GM19463 (cell line): Measurements from ENCODE around the gene SLC22A15.
"Not testable (repeated sequence)": the region's sequence is repeated elsewhere in the genome, so short reads cannot be mapped to it uniquely, and the experiment has no call there.

Experiments used
- ATAC-seq: cut with Tn5 transposase; IDR thresholded peaks from one replicate; pipeline ENCODE4 v1.9.1; 2021; ENCODE audit warnings: mild to moderate bottlenecking, moderate library complexity; ENCODE audit not compliant: unreplicated experiment

SLC22A15 gene

DNA sequence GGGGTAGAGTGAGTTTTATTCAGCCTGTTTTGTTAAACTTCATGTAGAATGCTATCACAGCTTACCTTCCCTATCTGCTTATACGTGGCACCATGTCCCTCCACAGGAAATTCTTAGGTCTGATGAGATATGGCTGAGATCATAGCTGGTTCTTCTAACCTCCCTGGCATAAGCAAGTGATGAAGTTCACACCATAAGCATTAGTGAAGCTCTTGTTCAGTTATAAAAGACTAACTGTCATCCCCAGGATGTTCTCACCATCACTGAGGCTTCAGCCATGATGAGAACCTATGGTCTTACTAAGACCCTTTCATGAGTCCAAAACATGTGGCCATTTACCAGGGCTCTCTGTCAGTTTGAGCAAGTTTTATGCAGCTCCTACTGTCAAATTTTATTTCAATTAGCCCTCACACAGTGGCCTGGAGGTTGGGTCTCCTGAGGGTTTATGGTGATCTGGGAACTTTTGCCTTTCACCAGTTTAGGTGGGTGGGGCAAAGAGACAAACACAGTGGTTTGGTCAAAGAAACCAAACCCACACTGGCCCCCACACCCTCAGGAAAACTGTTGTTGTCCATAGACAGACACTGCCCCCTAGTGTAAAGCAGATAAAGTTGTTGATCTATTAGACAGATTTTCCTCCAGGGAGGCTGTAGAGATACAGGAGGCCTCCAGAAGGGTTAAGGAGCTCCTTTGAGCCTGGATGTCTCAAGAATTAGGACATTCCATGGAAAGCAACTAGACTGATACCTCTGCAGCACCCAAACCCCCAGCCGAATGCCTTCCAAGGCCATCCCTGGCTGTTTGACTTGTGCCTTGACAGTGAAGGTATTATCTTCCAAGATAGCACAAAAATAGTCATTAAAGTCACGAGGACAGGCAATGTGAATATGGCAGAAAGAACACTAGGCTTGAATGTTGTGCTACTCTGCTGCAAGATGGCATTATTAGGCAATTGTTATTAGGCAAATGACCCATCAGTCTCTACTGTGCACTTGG, 5.0 kb downstream of the SLC22A15 start:
- ATAC-seq = peak; percentile 37

DNA sequence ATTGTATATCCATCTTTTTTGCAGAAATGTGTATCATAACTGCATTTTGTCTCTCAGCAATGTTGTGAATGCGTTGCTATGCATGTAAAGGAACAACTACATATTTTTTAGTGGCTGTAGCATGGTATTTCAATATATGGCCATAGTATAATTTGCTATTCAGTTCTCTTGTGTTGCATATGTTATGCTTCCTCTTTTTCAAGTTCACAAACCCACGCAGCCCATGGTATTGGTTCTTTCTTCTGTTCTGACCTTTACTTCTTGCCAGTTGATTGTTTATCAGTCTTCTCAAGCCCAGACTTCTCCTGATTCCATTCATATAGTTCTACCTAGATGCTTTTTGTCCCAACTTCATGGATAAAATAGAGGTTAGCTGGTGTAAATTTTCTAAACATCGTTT, 6.1 kb downstream of the SLC22A15 start:
- peak; percentile 53 for ATAC-seq

- ATAC-seq = no peak
Measured at GRCh38 chr1:115983584-115983983, 7.3 kb downstream of the SLC22A15 start.

DNA sequence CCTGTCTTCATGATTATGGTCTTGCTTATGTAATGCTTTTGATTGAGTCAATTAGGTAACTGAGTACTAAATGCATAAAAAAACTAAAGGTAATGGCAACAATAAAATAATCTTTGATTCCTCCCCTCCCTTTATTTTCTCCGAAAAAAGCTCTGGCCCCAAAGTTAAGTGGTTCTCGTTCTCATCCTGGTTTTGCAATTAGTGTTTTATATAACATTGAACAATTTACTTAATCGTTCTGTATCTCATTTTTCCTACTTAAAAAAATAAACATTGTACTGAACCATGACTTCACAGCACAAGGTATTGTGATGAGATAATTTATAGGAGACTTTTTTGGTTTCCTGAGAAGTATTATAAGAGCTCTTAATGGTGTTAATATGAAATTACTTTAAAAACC, 11.3 kb downstream of the SLC22A15 start:
- no peak for ATAC-seq

- ATAC-seq = no peak
Measured at GRCh38 chr1:115988953-115989352, 12.6 kb downstream of the SLC22A15 start.

- ATAC-seq = no peak
Measured at GRCh38 chr1:115989699-115990098, 13.4 kb downstream of the SLC22A15 start.

GRCh38 chr1:115991909-115992308, 15.6 kb downstream of the SLC22A15 start:
- no peak for ATAC-seq

DNA sequence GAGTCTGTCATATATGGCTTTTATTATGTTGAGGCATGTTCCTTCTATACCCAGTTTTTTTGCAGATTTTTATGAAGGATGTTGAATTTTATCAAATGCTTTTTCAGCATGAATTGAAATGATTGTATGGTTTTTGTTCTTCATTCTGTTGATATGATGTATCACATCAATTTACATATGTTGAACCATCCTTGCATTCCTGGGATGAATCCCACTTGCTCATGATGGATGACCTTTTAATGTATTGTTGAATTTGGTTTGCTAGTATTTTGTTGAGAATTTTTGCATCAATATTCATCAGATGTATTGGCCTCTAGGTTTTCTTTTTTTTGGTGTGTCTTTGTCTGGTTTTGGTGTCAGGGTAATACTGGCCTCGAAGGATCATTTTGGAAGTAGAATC, 21.6 kb downstream of the SLC22A15 start:
- not testable (repeated sequence) for ATAC-seq

DNA sequence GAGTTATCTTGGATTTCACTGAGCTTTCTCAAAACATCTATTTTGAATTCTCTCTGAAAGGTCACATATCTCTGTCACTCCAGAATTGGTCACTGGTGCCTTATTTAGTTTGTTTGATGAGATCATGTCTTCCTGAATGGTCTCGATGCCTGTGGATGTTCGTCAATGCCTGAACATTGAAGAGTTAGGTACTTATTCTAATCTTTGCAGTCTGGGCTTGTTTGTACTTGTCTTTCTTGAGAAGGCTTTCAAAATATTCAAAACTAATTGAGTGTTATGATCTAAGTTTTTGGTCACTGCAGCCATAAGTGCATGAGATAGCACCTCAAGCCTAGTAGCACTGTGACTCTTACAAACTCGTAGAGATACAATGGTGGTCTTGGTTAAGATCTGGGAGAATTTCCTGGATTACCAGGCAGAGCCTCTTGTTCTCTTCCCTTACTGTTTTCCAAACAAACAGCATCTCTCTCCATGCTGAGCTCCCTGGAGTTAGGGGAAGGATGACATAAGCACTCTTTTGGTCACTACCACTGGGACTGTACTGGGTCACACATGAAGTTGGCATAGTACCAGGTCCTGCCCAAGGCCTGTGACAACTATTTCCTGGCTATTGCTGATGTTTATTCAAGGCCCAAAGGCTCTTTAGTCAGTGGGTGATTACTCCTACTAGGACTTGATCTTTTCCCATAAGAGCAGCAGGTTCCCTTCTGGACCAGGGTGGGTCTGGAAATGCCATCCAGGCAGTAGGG, 25.6 kb downstream of the SLC22A15 start:
- ATAC-seq = no peak

DNA sequence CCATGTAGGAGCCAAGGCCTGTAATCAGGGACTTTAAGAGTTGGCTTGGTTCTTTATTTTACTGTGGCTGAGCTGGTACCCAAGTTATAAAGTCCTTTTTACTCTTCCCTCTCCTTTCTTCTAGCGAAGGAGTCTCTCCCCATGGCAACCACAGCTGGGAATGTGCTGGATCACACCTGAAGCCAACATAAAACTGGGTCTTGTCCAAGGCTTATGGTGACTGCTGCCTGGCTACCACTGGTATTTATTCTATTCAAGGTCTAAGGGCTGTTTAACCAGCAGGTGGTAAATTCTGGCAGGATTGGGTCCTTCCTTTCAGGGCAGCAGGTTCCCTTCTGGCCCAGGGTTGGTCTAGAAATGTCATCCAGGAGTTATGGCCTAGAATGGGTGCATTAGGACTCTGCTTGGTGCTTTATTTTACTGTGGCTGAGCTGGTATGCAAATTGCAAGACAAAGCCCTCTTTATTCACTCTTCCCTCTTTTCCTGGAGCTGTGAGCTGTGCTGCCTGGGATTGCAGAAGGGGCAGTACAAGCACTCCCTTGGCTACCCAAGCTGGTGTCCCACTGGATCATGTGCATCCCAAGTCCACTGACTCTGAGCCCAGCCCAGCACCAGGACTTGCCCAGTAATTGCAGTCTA, 26.6 kb downstream of the SLC22A15 start:
- no peak for ATAC-seq

DNA sequence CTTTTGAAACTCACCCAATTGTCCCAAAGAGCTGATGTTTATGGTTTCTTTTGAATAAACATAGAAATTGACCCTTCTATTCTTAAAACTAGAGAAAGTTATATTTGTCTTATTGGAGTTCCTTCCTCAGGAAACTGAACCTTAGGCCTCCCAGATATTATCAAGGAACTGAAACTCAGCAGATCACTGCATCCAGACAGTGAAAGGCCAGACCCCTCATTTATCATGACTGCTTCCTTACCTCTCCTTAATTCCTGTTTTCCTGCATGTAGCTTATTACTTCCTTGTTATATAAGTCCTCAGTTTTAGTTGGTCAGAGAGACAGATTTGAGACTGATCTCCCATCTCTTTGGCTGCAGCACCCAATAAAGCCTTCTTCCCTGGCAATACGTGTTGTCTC, 27.5 kb downstream of the SLC22A15 start:
- ATAC-seq = no peak

- peak; percentile 96 for ATAC-seq
Measured at GRCh38 chr1:116006486-116006964, 30.2 kb downstream of the SLC22A15 start.

GRCh38 chr1:116008656-116009390, 32.5 kb downstream of the SLC22A15 start:
- ATAC-seq = no peak

DNA sequence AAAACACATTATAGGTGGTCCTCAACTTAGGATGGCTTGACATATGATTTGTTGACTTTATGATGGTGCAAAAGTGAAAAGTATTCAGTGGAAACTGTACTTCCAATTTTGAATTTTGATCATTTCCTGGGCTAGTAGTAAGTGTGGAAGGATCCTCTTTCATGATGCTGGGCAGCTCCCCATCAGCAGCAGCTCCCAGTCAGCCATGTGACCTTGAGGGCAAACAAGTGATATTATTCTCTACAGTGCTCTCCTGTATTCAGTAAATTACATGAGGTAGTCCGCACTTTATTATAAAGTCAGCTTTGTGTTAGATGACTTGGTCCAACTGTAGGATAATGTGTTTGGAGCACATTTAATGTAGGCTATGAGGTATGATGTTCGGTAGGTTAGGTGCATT, 36.4 kb downstream of the SLC22A15 start:
- ATAC-seq = no peak

- ATAC-seq = no peak
Measured at GRCh38 chr1:116015679-116016078, 39.4 kb downstream of the SLC22A15 start.

DNA sequence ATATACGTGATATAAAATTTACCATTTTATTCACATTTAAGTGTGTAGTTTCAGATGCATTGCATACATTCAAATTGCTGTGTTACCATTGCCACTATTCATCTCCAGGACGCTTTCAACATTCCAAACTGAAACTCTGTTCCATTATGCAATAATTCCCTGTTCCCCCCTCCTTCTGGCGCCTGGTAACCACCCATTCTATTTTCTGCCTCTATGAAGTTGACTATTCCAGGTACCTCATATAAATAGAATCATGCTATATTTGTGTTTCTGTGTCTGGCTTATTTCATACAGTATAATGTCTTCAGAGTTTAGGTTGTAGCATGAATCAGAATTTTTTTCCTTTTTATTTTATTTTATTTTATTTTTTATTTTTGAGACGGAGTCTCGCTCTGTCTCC, 41.7 kb downstream of the SLC22A15 start:
- ATAC-seq = no peak

DNA sequence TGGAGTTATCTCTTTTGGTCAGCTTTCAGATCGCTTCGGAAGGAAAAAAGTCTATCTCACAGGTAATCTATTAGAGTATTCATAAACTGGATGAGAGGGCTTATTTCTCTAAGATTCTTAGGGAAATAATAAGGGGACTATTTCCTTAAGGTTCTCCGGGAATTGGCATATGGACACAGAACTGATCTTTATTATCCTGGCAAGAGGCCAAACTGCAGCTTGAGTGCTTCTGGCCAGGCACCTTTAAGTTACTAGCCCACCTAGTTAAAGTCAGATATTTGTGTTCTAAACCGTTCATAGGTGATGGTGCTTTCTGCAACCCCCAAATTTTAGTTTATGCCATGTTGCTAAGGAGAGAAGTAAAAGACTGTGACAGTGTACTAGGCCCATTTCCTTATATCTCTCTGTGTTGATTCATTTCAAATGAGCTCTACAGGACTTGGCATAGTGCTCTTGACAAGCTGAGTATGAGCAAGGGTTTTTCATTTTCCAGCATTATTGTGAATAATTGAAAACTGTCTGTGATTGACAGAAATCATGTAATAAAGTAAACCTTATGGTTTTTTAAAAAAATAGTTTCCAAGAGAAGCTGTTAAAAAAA, 43.4 kb downstream of the SLC22A15 start:
- ATAC-seq = no peak

DNA sequence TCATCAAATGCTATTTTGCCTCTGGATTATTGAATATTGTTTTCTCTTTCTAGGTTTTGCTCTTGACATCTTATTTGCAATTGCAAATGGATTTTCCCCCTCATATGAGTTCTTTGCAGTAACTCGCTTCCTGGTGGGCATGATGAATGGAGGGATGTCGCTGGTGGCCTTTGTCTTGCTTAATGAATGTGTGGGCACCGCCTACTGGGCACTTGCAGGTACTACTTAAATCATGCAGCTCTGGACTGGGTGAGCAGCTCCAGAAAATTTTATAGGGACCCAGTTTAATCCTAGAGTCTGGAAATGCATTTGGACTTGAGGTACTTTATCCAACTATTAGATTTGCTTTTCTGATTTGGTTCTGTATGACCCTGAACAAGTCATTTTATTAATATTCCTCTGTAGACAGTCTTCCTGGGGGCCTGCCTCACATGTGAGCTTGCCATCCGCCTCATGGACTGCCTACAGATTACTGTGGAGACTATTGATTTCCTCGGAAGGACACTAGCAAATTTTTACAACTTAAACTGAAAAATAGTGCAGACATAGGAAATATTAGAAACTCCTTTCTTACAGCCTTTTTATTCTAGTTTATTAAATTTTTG, 44.5 kb downstream of the SLC22A15 start:
- ATAC-seq = peak; percentile 89

GRCh38 chr1:116024626-116025025, 48.3 kb downstream of the SLC22A15 start:
- ATAC-seq = no peak

- ATAC-seq = no peak
Measured at GRCh38 chr1:116026631-116027030, 50.3 kb downstream of the SLC22A15 start.
